GM12878 (cell line): ENCODE results near the gene TCOF1. TPM values are rescaled to one million over a fixed set of nuclear protein-coding genes. Genes with fewer than 3 reads are reported as not detected.
A peak's percentile ranks its signal among the peaks of the same experiment; 100 is the strongest.

ENCODE experiments used
- ATAC-seq: fragments of 200-7000 bp; cut with Tn5 transposase; 3 replicates; pipeline ENCODE4 v1.9.1; 2020; ENCODE audit warnings: mild to moderate bottlenecking, moderate library complexity
- BruUV-seq: library from RNA; stranded (reverse); fragments of 400-500 nt; replicated peaks from 2 replicates; lab custom pipeline; 2021; lab: Mats Ljungman, UMichigan
- CTCF ChIA-PET: fragments of 300-600 bp; sonication (Branson Sonifier 250); formaldehyde crosslinking; extraction: SDS; loops from one replicate; lab custom pipeline; 2021; ENCODE audit warnings: inconsistent platforms; lab: Yijun Ruan, JAX
- POLR2A ChIA-PET: fragments of 350-600 bp; formaldehyde crosslinking; extraction: SDS; loops from one replicate; lab custom pipeline; 2021; ENCODE audit warnings: inconsistent platforms; lab: Charles Lee
- RAD21 ChIA-PET: fragments of 300-600 bp; sonication (Branson Sonifier 250); formaldehyde crosslinking; loops from one replicate; lab custom pipeline; 2023; ENCODE audit warnings: antibody characterized with exemption; ENCODE audit not compliant: unreplicated experiment; lab: Charles Lee
- SMC1A ChIA-PET: fragments of 300-600 bp; sonication (Branson Sonifier 250); formaldehyde crosslinking; loops from one replicate; lab custom pipeline; 2023; ENCODE audit not compliant: unreplicated experiment, uncharacterized antibody; lab: Charles Lee
- DNase-seq: peaks from one replicate; pipeline ENCODE4 v3.0.0-alpha.2; 2011; ENCODE audit warnings: low read depth, low spot score
- FAIRE-seq: peaks from 3 replicates; lab custom pipeline; 2011; peaks lifted over from hg19 to GRCh38; lab: Jason Lieb, UNC
- H2AFZ ChIP-seq: 2 replicates; pipeline ENCODE4 v1.6.0; 2011; ENCODE audit warnings: low read depth, low read length, control low read depth; ENCODE audit not compliant: control insufficient read depth
- H3K27ac ChIP-seq: 2 replicates; pipeline ENCODE4 v1.5.1; 2011; ENCODE audit warnings: control low read depth; ENCODE audit not compliant: control insufficient read depth, insufficient read depth
- H3K27me3 ChIP-seq, 2 experiments: replicated peaks in 1 of 2; 2 replicates each; pipeline versions ENCODE4 v1.6.0 to v1.6.1; 2011; ENCODE audit warnings: low read length in 1 of 2; ENCODE audit not compliant: control insufficient read depth in 2 of 2, insufficient read depth in 2 of 2
- H3K36me3 ChIP-seq, 2 experiments: 2 replicates each; pipeline ENCODE4 v1.5.1; 2011; ENCODE audit warnings: low read length in 1 of 2; ENCODE audit not compliant: control insufficient read depth in 2 of 2, insufficient read depth in 2 of 2
- H3K4me1 ChIP-seq: 2 replicates; pipeline ENCODE4 v1.6.1; 2011; ENCODE audit warnings: mild to moderate bottlenecking, low read length, moderate library complexity, mixed read lengths; ENCODE audit not compliant: control insufficient read depth, insufficient read depth
- H3K4me2 ChIP-seq: 2 replicates; pipeline ENCODE4 v1.6.0; 2011; ENCODE audit warnings: control low read depth; ENCODE audit not compliant: control insufficient read depth, insufficient read depth
- H3K4me3 ChIP-seq: fragments of 200-600 bp; sonication (generic); 2 replicates; pipeline ENCODE4 v1.5.1; 2016
- H3K79me2 ChIP-seq: 2 replicates; pipeline ENCODE4 v1.6.0; 2011; ENCODE audit warnings: low read length; ENCODE audit not compliant: control insufficient read depth, insufficient read depth
- H3K9ac ChIP-seq: 2 replicates; pipeline ENCODE4 v1.8.0; 2011; ENCODE audit warnings: low read length, control low read depth, mixed read lengths; ENCODE audit not compliant: control insufficient read depth, insufficient read depth
- H3K9me3 ChIP-seq: replicated peaks from 3 replicates; pipeline ENCODE4 v1.5.1; 2011; ENCODE audit warnings: mild to moderate bottlenecking, low read length; ENCODE audit not compliant: control insufficient read depth, insufficient read depth
- H4K20me1 ChIP-seq: 2 replicates; pipeline ENCODE4 v1.6.0; 2011; ENCODE audit not compliant: control insufficient read depth, insufficient read depth
- BHLHE40 ChIP-seq, 2 experiments: fragments of 450-650 bp in 1 of 2; IDR thresholded peaks; 2 replicates each; pipeline ENCODE4 v1.6.1; 2011 to 2017; ENCODE audit warnings: low read depth in 2 of 2, borderline replicate concordance in 1 of 2, improper control_type of control experiment in 1 of 2, low read length in 1 of 2, mild to moderate bottlenecking in 1 of 2
- IRF5 ChIP-seq: fragments of 450-650 bp; IDR thresholded peaks from 2 replicates; pipeline ENCODE4 v1.6.1; 2017; ENCODE audit warnings: borderline replicate concordance
- RFX5 ChIP-seq: IDR thresholded peaks from 2 replicates; pipeline ENCODE4 v1.6.1; 2011; ENCODE audit warnings: low read depth, low read length, improper control_type of control experiment
- RUNX3 ChIP-seq: IDR thresholded peaks from 2 replicates; pipeline ENCODE4 v1.6.1; 2012; ENCODE audit warnings: low read length, inconsistent platforms
- ZBTB33 ChIP-seq: fragments of 450-650 bp; IDR thresholded peaks from 2 replicates; pipeline ENCODE4 v1.6.1; 2017; ENCODE audit warnings: mild to moderate bottlenecking
- WGBS: methylation state at CpG from one replicate; pipeline ENCODE4 v1.1.6; 2016; ENCODE audit warnings: low lambda C conversion rate; ENCODE audit not compliant: insufficient replicate concordance, insufficient coverage; ENCODE audit errors: missing lambda C conversion rate; 5-methylcytosine and 5-hydroxymethylcytosine counted together
- in situ Hi-C: fragments of 300-500 bp; cut with MboI; formaldehyde crosslinking; loops from 9 replicates; pipeline ENCODE4 v1.14.3; 2018; ENCODE audit warnings: mixed read lengths
- intact Hi-C: fragments of 100-400 bp; cut with micrococcal nuclease; formaldehyde crosslinking; loops from one replicate; pipeline ENCODE4 v1.14.2; 2022; ENCODE audit not compliant: unreplicated experiment
- polyA plus RNA-seq, 11 experiments: library from polyadenylated mRNA; depleted of rRNA in 4 of 11; unstranded in 6 of 11; stranded (reverse) in 5 of 11; fragments of >200 nt; fragmentation: Nextera tagmentation in 4 of 11; fragmentation: Illumina TruSeq in 1 of 11; extraction: Ambion mirVana in 4 of 11; extraction: Trizol in 1 of 11; gene quantifications; 1 replicate in 1 of 11; 2 replicates in 10 of 11; pipeline versions ENCODE4 v1.2.1 to v1.2.3, GENCODE V29; 2011 to 2016; ENCODE audit warnings: inconsistent platforms in 2 of 11, missing spikeins in 2 of 11, low read depth in 1 of 11
- total RNA-seq, 4 experiments: library from RNA; depleted of rRNA in 3 of 4; stranded (reverse); fragments of >200 nt in 3 of 4; fragmentation: Illumina TruSeq in 1 of 4; extraction: Trizol in 1 of 4; gene quantifications; 2 replicates each; pipeline versions ENCODE4 v1.2.1 to v1.2.3, GENCODE V29; 2013 to 2021

TCOF1 gene
- total and polyA plus RNA-seq, 10 of the 15 experiments (the other 5 are each of a cell fraction or from before 2014, with no cell fraction given) = 8.7 to 83.9 (median 38.9) TPM

- no peak for TF ChIP-seq ZBTB33
Observed at GRCh38 chr5:150341989-150342388, 15.5 kb upstream of the TCOF1 start (continued).

GRCh38 chr5:150342583-150342982, 14.9 kb upstream of the TCOF1 start:
- ChIA-PET CTCF (interaction anchor here (1.1 kb wide), 1 partner anchor 74 kb away, joined by 3 read pairs; no protein-coding TSS in a partner anchor), SMC1A (interaction anchor here (1.0 to 1.3 kb wide), 4 partner anchors 9 to 150 kb away, joined by 3 to 4 read pairs (median 3); no protein-coding TSS in a partner anchor), POLR2A (interaction anchor here (0.7 kb wide), 1 partner anchor 9 kb away, joined by 5 read pairs; no protein-coding TSS in a partner anchor), RAD21 (no interaction called here)
- ATAC-seq (peak; percentile 60), DNase-seq (peak; percentile 25), FAIRE-seq (no peak)
- no peak overlapping the region for H3K4me3 ChIP-seq
- BruUV-seq = no TSS peak
- H3K36me3 ChIP-seq = no peaks in the 10 kb centered on the region
- 72% methylated on average over 5 of the region's 5 CpGs for WGBS
- H3K79me2 ChIP-seq = no peaks in the 10 kb centered on the region
- intact Hi-C loops = no loop called here
- no peak overlapping the region for H3K27ac ChIP-seq
- no peak overlapping the region for H2AFZ ChIP-seq
- H3K9me3 ChIP-seq = no peaks in the 10 kb centered on the region
- no peaks in the 10 kb centered on the region for H4K20me1 ChIP-seq
- no peaks in the 10 kb centered on the region for H3K27me3 ChIP-seq
- H3K9ac ChIP-seq = no peak overlapping the region
- peaks cover 5% of the 10 kb centered on the region; the same call in 1 of the 2 replicates for H3K4me1 ChIP-seq
- H3K4me2 ChIP-seq = no peak overlapping the region
- in situ Hi-C loops = no loop called here
- TF ChIP-seq RUNX3 = peak; percentile 78
- TF ChIP-seq BHLHE40 (IDR thresholded peaks at IDR 0.05; ENCODE audit: borderline replicate concordance in 1 of 2, low read depth in 2 of 2, low read length in 1 of 2) = 0 out of 4 replicates have a peak, but pooled peaks of 1 of the 2 experiments have one; percentile 7
- no peak for TF ChIP-seq IRF5
- TF ChIP-seq RFX5 = no peak
